Left ventricle myocardium inferior (tissue), 1 donor: ENCODE results near the gene SYCP2L. TPM values are rescaled to one million over a fixed set of nuclear protein-coding genes. Genes with fewer than 3 reads are reported as not detected.

Source experiments
- DNase-seq: peaks from one replicate; pipeline ENCODE4 v3.0.0-alpha.2; 2020
- H3K27ac ChIP-seq: fragments of 200-600 bp; replicated peaks from 2 replicates; pipeline ENCODE4 v1.8.0; 2021
- H3K27me3 ChIP-seq: fragments of 200-600 bp; 2 replicates; pipeline ENCODE4 v1.8.0; 2021; ENCODE audit warnings: low read depth
- H3K36me3 ChIP-seq: fragments of 200-600 bp; 2 replicates; pipeline ENCODE4 v1.8.0; 2021
- H3K4me1 ChIP-seq: fragments of 200-600 bp; 2 replicates; pipeline ENCODE4 v1.8.0; 2021
- H3K4me3 ChIP-seq: fragments of 200-600 bp; 2 replicates; pipeline ENCODE4 v1.8.0; 2021; ENCODE audit warnings: mild to moderate bottlenecking, moderate library complexity
- H3K9me3 ChIP-seq: fragments of 200-600 bp; replicated peaks from 2 replicates; pipeline ENCODE4 v1.8.0; 2021
- CTCF ChIP-seq: fragments of 200-600 bp; IDR thresholded peaks from 2 replicates; pipeline ENCODE4 v1.8.0; 2021; ENCODE audit warnings: antibody characterized with exemption, mild to moderate bottlenecking, borderline replicate concordance
- intact Hi-C: fragments of 100-400 bp; cut with micrococcal nuclease; formaldehyde crosslinking; loops from one replicate; pipeline ENCODE4 v1.11.0; 2022
- total RNA-seq: library from RNA; stranded (reverse); fragmentation: NEBNext Ultra II Directional; extraction: Animal tissue kit (Norgen Biotek cat#: 25700); gene quantifications from one replicate; pipeline ENCODE4 v1.2.1, GENCODE V29; 2021
- donor health status: DM: no; HTN: yes; CAD: no; lungs with severe emphysema.

The SYCP2L gene
- total RNA-seq, 1 donor from 2014 or later = 0.33 TPM

GRCh38 chr6:10933126-10933525 lies 46.3 kb downstream of the SYCP2L start:
- Histone ChIP-seq H3K4me1 (no peaks in the 10 kb centered on the region), H3K27ac (no peak overlapping the region), H3K9me3 (no peaks in the 10 kb centered on the region), H3K4me3 (no peak overlapping the region), H3K27me3 (no peaks in the 10 kb centered on the region), H3K36me3 (peaks cover 5% of the 10 kb centered on the region)
- no peak for TF ChIP-seq CTCF
- intact Hi-C loops = no loop called here
- DNase-seq = no peak

GRCh38 chr6:10939840-10940239 lies 53.0 kb downstream of the SYCP2L start:
- intact Hi-C loops = no loop called here
- TF ChIP-seq CTCF = no peak

GRCh38 chr6:10945845-10946244 lies 59.0 kb downstream of the SYCP2L start:
- intact Hi-C loops = no loop called here
- no peaks in the 10 kb centered on the region for H3K4me1 ChIP-seq
- H3K4me3 ChIP-seq = no peak overlapping the region
- no peaks in the 10 kb centered on the region for H3K36me3 ChIP-seq
- H3K9me3 ChIP-seq = peaks cover 18% of the 10 kb centered on the region
- DNase-seq = no peak
- no peak overlapping the region for H3K27ac ChIP-seq
- no peaks in the 10 kb centered on the region for H3K27me3 ChIP-seq
- no peak for TF ChIP-seq CTCF

More at GRCh38 chr6:10939840-10940239, 53.0 kb downstream of the SYCP2L start:
- no peak for DNase-seq
- Histone ChIP-seq H3K27ac (no peak overlapping the region), H3K9me3 (peaks cover 17% of the 10 kb centered on the region), H3K4me3 (no peak overlapping the region), H3K27me3 (no peaks in the 10 kb centered on the region), H3K36me3 (no peaks in the 10 kb centered on the region), H3K4me1 (no peaks in the 10 kb centered on the region)

GRCh38 chr6:10947966-10948365 lies 61.1 kb downstream of the SYCP2L start:
- Histone ChIP-seq H3K4me1 (no peaks in the 10 kb centered on the region), H3K36me3 (no peaks in the 10 kb centered on the region), H3K27ac (no peak overlapping the region), H3K4me3 (no peak overlapping the region), H3K9me3 (peaks cover 17% of the 10 kb centered on the region), H3K27me3 (no peaks in the 10 kb centered on the region)
- DNase-seq = no peak
- intact Hi-C loops = no loop called here
- TF ChIP-seq CTCF = no peak

- intact Hi-C loops = no loop called here
Measured at GRCh38 chr6:10949579-10950490, 63.0 kb downstream of the SYCP2L start.

More at GRCh38 chr6:10949579-10950490, 63.0 kb downstream of the SYCP2L start:
- Histone ChIP-seq H3K36me3 (no peaks in the 10 kb centered on the region), H3K9me3 (peaks cover 17% of the 10 kb centered on the region), H3K4me1 (no peaks in the 10 kb centered on the region), H3K4me3 (no peak overlapping the region), H3K27me3 (no peaks in the 10 kb centered on the region), H3K27ac (no peak overlapping the region)
- DNase-seq = no peak
- no peak for TF ChIP-seq CTCF
